GM12872 (cell line): ENCODE measurements around the gene BORCS6.

Experiments
- CTCF ChIP-seq: IDR thresholded peaks from 3 replicates; pipeline ENCODE4 v1.5.1; 2011; ENCODE audit warnings: low read depth, mild to moderate bottlenecking, low read length, moderate library complexity; ENCODE audit not compliant: insufficient read depth

The BORCS6 gene

DNA sequence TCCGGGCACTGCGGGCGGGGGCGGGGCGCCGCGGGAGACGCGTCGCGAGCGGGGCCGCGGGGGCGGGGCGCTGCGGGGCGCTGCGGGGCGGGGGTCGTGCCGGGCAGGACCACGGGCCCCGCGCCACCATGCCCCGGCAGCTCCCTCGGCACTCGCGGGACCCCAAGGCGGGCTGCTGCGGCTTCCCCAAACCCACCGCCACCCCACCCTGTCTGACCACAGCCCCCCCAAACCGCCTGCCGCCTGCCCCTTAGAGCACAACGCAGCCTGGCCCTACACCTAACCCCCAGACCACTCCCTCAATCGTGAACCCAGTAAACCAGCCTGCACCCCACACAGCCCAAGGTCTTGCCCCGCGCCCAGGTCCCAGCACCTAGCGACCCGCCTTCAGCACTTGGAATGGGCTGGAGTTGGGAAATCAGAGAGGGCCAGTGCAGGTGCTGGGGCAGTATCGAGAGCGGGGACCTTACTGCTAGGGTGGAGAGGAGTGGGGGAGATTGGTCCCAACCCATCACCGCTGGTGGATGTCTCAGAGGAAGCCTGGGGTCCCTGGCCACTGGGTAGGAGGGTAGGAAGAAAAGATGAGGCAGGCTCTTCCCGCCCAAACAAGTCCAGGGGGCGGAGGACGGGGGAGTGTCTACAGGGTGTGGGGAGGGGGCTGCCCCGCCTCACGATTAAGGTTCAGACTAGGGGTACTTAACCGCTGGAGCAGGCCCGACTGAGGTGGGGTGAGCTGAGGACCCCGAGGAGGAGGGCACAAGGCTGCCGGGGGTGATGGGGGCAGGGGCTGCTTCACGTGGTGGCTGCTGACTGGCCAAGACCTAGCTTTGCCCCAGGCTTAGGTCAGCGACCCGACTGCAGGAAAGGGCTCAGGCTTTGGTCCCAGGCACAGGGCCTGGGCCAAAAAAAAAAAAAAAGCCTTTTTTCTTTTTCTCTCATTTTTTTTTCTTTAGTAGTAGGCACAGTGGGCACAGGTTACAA is 26.7 kb downstream of the BORCS6 start:
- TF ChIP-seq CTCF: no peak

GRCh38 chr17:8162233-8162996 is 27.6 kb downstream of the BORCS6 start, which contains the start of gene VAMP2:
Gene VAMP2 (minus strand): TSS chr17:8162948. CDS start chr17:8162879, 69 bp downstream.
- no peak for TF ChIP-seq CTCF

- no peak for TF ChIP-seq CTCF
Measured at GRCh38 chr17:8161289-8162232, 28.4 kb downstream of the BORCS6 start.

DNA sequence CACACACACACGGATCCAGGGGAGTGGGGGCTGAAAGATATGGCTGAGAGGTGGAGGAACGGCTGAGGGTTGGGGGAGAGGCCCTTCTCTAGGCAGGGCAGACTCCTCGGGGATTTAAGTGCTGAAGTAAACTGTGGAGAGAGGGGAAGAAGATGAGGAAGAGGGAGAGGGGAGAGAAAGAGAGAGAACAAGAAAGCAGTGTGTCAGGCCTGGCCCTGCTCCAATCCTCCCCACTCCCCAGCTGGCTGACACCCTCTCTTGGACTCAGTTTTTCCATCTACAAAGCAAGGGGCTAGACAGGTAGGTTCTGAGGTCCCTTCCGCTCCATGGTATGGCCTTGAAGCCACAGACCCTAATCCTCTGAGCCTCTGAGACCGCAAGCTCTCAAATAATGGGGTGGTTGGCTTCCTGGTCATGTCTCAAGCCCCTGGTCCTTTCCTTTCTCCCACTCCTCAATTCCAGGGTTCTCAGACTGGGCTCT is 29.2 kb downstream of the BORCS6 start:
- TF ChIP-seq CTCF: no peak

- no peak for TF ChIP-seq CTCF
Measured at GRCh38 chr17:8160224-8160577, 29.8 kb downstream of the BORCS6 start.

DNA sequence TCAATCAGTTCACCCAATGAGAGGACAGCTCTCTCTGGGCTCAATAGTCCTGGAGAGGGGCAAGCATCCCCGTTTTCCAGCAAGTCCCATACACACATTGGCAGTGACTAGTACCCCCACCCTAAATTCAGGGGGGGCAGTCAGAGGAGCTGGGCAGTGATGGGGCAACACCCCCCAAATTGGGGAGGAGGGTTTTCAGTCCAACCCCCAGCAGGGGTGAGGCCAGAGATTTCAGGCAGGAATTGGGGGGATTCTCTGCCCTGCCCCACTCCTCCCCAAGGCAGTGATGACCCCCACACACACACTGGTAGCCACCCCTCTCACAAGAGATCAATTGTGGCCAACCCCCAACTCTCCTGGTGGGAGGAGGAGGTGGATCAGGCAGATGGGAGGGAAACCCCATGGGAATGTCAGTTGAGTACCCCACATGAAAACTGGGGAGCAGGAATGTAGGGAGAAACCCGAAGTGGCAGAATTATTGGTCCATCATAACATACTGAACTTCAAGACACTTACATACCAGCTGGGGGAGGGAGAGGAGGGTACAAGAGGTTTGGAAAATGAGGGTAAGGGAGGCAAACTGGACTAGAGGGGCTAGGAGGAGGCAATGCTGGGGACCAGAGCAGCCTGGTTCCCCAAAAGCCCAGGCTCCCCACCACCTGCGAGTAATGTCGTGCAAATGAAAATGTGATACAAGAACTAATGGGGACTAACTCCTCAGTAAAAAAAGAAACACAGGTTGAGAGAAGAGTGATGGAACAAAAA is 30.3 kb downstream of the BORCS6 start:
- no peak for TF ChIP-seq CTCF
